Endothelial cell of umbilical vein (primary cell): ENCODE results near the gene BCOR. TPM values are rescaled to one million over a fixed set of nuclear protein-coding genes. Genes with fewer than 3 reads are reported as not detected.

ENCODE experiments used
- BruUV-seq: library from RNA; stranded (reverse); fragments of 400-500 nt; replicated peaks from 2 replicates; lab custom pipeline; 2021; lab: Mats Ljungman, UMichigan
- CTCF ChIA-PET: fragments of 300-600, 350-600 bp; sonication (Branson Sonifier 250); formaldehyde crosslinking; loops from one replicate; lab custom pipeline; 2021; ENCODE audit warnings: antibody characterized with exemption, inconsistent platforms; lab: Charles Lee
- POLR2A ChIA-PET: fragments of 300-600, 350-600 bp; sonication (Branson Sonifier 250); formaldehyde crosslinking; loops from one replicate; lab custom pipeline; 2021; ENCODE audit warnings: antibody characterized with exemption, inconsistent platforms; lab: Charles Lee
- DNase-seq: peaks from one replicate; pipeline ENCODE4 v3.0.0-alpha.2; 2011; ENCODE audit warnings: low read depth, low spot score
- FAIRE-seq: peaks from 2 replicates; lab custom pipeline; 2011; peaks lifted over from hg19 to GRCh38; lab: Jason Lieb, UNC
- H2AFZ ChIP-seq: 2 replicates; pipeline ENCODE4 v1.6.0; 2012; ENCODE audit warnings: low read depth, low read length, control low read depth, inconsistent platforms
- H3K27ac ChIP-seq: 2 replicates; pipeline ENCODE4 v1.5.1; 2011; ENCODE audit warnings: low read depth, mild to moderate bottlenecking, control low read depth, low read length, moderate library complexity; ENCODE audit not compliant: insufficient read depth
- H3K27me3 ChIP-seq, 2 experiments: 2 replicates each; pipeline versions ENCODE4 v1.6.0 to v1.6.1; 2011; ENCODE audit warnings: low read length in 2 of 2, mixed read lengths in 1 of 2; ENCODE audit not compliant: control insufficient read depth in 2 of 2, insufficient read depth in 2 of 2
- H3K36me3 ChIP-seq, 2 experiments: 2 replicates in 1 of 2; 3 replicates in 1 of 2; pipeline ENCODE4 v1.5.1; 2011; ENCODE audit warnings: low read length in 2 of 2, mild to moderate bottlenecking in 1 of 2, moderate library complexity in 1 of 2; ENCODE audit not compliant: control insufficient read depth in 2 of 2, insufficient read depth in 2 of 2; ENCODE audit errors: extremely low read depth in 1 of 2
- H3K4me1 ChIP-seq: 3 replicates; pipeline ENCODE4 v1.5.1; 2011; ENCODE audit warnings: mild to moderate bottlenecking, low read length; ENCODE audit not compliant: control insufficient read depth, insufficient read depth; ENCODE audit errors: extremely low read depth
- H3K4me2 ChIP-seq: 2 replicates; pipeline ENCODE4 v1.6.1; 2011; ENCODE audit warnings: low read length, control low read depth, mixed read lengths; ENCODE audit not compliant: insufficient read depth
- H3K4me3 ChIP-seq, 3 experiments: fragments of 200-600 bp in 1 of 3; sonication (generic), shearing (Covaris generic) in 1 of 3; replicated peaks in 1 of 3; 2 replicates each; pipeline ENCODE4 v1.5.1; 2011 to 2016; ENCODE audit warnings: control low read depth in 3 of 3, low read length in 3 of 3, mild to moderate bottlenecking in 2 of 3, inconsistent platforms in 1 of 3, low read depth in 1 of 3, moderate library complexity in 1 of 3; ENCODE audit not compliant: insufficient read depth in 1 of 3
- H3K79me2 ChIP-seq: 2 replicates; pipeline ENCODE4 v1.6.0; 2012; ENCODE audit warnings: low read length, inconsistent platforms; ENCODE audit not compliant: control insufficient read depth, insufficient read depth
- H3K9ac ChIP-seq: replicated peaks from 2 replicates; pipeline ENCODE3; 2011; ENCODE audit warnings: low read length, control low read depth; ENCODE audit not compliant: insufficient read depth; ENCODE audit errors: extremely low read depth
- H3K9me1 ChIP-seq: replicated peaks from 3 replicates; pipeline ENCODE4 v1.6.0; 2011; ENCODE audit warnings: mild to moderate bottlenecking, low read length; ENCODE audit not compliant: control insufficient read depth, insufficient read depth; ENCODE audit errors: extremely low read depth
- H3K9me3 ChIP-seq: replicated peaks from 2 replicates; pipeline ENCODE4 v1.5.1; 2012; ENCODE audit warnings: low read length, inconsistent platforms; ENCODE audit not compliant: control insufficient read depth, insufficient read depth
- H4K20me1 ChIP-seq: replicated peaks from 2 replicates; pipeline ENCODE3; 2011; ENCODE audit warnings: mild to moderate bottlenecking, low read length; ENCODE audit not compliant: control insufficient read depth, insufficient read depth; ENCODE audit errors: extremely low read depth
- CTCF ChIP-seq, 2 donors: IDR thresholded peaks; 1 replicate in 1 of 2; 2 replicates in 1 of 2; pipeline ENCODE4 v1.5.1; 2011; ENCODE audit warnings: low read length in 2 of 2, mild to moderate bottlenecking in 2 of 2, moderate library complexity in 2 of 2, control low read depth in 1 of 2, inconsistent platforms in 1 of 2, low read depth in 1 of 2; ENCODE audit not compliant: insufficient read depth in 1 of 2; ENCODE audit errors: extremely low read depth in 1 of 2
- EZH2 ChIP-seq: IDR thresholded peaks from 2 replicates; pipeline ENCODE4 v1.6.1; 2012; ENCODE audit warnings: borderline replicate concordance, low read depth, mild to moderate bottlenecking, moderate library complexity, low read length, inconsistent platforms; ENCODE audit not compliant: severe bottlenecking
- FOS ChIP-seq: IDR thresholded peaks from 2 replicates; pipeline ENCODE4 v1.6.1; 2011; ENCODE audit warnings: mild to moderate bottlenecking, low read length, moderate library complexity, borderline replicate concordance; ENCODE audit not compliant: insufficient read depth
- GATA2 ChIP-seq: IDR thresholded peaks from 2 replicates; pipeline ENCODE4 v1.7.0; 2011; ENCODE audit warnings: low read depth, mild to moderate bottlenecking, moderate library complexity, mixed read lengths, low read length; ENCODE audit not compliant: insufficient read length, insufficient read depth
- JUN ChIP-seq: IDR thresholded peaks from 2 replicates; pipeline ENCODE4 v1.6.1; 2011; ENCODE audit warnings: borderline replicate concordance, low read depth; ENCODE audit not compliant: insufficient read length, insufficient read depth
- MAX ChIP-seq: IDR thresholded peaks from 2 replicates; pipeline ENCODE4 v1.6.1; 2011; ENCODE audit not compliant: insufficient read depth, insufficient read length
- MYC ChIP-seq: IDR thresholded peaks from one replicate; pipeline ENCODE4 v1.6.1; 2011; ENCODE audit warnings: mild to moderate bottlenecking, low read depth, low read length
- POLR2A ChIP-seq: IDR thresholded peaks from 2 replicates; pipeline ENCODE4 v1.6.1; 2012; ENCODE audit warnings: low read depth, mild to moderate bottlenecking, control low read depth, low read length
- POLR2AphosphoS5 ChIP-seq: IDR thresholded peaks from 2 replicates; pipeline ENCODE4 v1.6.1; 2012; ENCODE audit warnings: low read depth, mild to moderate bottlenecking, control low read depth, low read length, moderate library complexity; ENCODE audit not compliant: insufficient read depth
- dilution Hi-C: fragments of 300-500 bp; cut with MboI; formaldehyde crosslinking; loops from one replicate; pipeline ENCODE4 v1.15.0; 2019; ENCODE audit warnings: low sequenced_read_pairs; ENCODE audit not compliant: extremely low pct_ligation_motif_present
- intact Hi-C: fragments of 100-400 bp; cut with micrococcal nuclease; formaldehyde crosslinking; loops from one replicate; pipeline ENCODE4 v1.10.0; 2022
- polyA plus RNA-seq, 4 experiments: library from polyadenylated mRNA; depleted of rRNA in 3 of 4; stranded (reverse) in 3 of 4; unstranded in 1 of 4; fragments of >200 nt; gene quantifications; 2 replicates each; pipeline versions ENCODE4 v1.2.1 to v1.2.3, GENCODE V29; 2011 to 2012; ENCODE audit warnings: missing spikeins in 1 of 4
- total RNA-seq: library from RNA; stranded (reverse); gene quantifications from 2 replicates; pipeline ENCODE4 v1.2.3, GENCODE V29; 2021

Gene BCOR
- total and polyA plus RNA-seq, 2 donors (not counting 3 experiments of a cell fraction or from before 2014, with no cell fraction given) = 10.1 to 24.2 TPM

GRCh38 chrX:40041915-40042314, 55.8 kb downstream of the BCOR start:
- dilution Hi-C loops = no loop called here

More at GRCh38 chrX:40041915-40042314, 55.8 kb downstream of the BCOR start:
- no peaks in the 10 kb centered on the region for H3K79me2 ChIP-seq
- ChIA-PET CTCF (no interaction called here), POLR2A (no interaction called here)
- H2AFZ ChIP-seq = no peak overlapping the region
- no peak overlapping the region for H3K4me2 ChIP-seq
- H3K4me1 ChIP-seq = peaks cover 8% of the 10 kb centered on the region
- no peaks in the 10 kb centered on the region for H3K27me3 ChIP-seq
- TF ChIP-seq MAX = no peak
- no peak for TF ChIP-seq EZH2
- no peak for TF ChIP-seq FOS
- TF ChIP-seq GATA2 = no peak
- TF ChIP-seq JUN = no peak
- TF ChIP-seq MYC = no peak
- no peak for TF ChIP-seq CTCF (IDR thresholded peaks at IDR 0.05; ENCODE audit: extremely low read depth in 1 of 2, insufficient read depth in 1 of 2, low read depth in 1 of 2, low read length in 2 of 2)
- no peak for TF ChIP-seq POLR2AphosphoS5
- no peak for TF ChIP-seq POLR2A
- no peak overlapping the region for H3K27ac ChIP-seq
- H3K9me1 ChIP-seq = no peaks in the 10 kb centered on the region
- no peaks in the 10 kb centered on the region for H3K36me3 ChIP-seq
- no peak overlapping the region for H3K9ac ChIP-seq
- H3K9me3 ChIP-seq = no peaks in the 10 kb centered on the region
- BruUV-seq = no TSS peak
- no peak for DNase-seq
- no peak overlapping the region for H3K4me3 ChIP-seq
- FAIRE-seq = no peak
- intact Hi-C loops = no loop called here
- H4K20me1 ChIP-seq = no peaks in the 10 kb centered on the region
